NOMO-1 (cell line): Measurements from ENCODE around the gene DCTN5.

Experiments
- DNase-seq, 2 experiments: peaks; one replicate each; lab custom pipeline; 2025; ENCODE audit not compliant: unreplicated experiment in 2 of 2; lab: John Stamatoyannopoulos, UW

The DCTN5 gene

DNA sequence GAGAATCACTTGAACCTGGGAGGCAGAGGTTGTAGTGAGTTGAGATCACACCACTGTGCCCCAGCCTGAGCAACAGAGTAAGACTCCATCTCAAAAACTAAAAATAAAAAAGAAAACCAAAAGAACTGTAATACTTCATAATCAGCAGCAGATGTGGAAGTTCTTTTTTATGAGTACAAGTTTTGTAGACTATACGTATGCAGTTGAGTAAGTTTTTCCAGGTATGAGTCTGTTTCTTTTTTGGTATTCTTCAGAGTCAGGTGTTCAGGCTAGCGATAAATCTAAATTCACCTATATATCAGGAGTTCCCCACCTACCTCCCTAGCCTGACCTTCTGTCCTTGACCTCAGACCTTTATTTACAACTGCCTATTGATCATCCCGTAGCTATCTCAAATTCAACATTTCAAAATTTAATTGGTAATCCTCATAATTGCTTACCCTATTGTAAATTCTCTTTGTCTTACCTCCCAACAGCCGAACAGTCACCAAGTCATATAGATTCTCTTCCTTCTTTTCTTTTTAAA, 10.7 kb downstream of the DCTN5 start:
- DNase-seq, result no peak

DNA sequence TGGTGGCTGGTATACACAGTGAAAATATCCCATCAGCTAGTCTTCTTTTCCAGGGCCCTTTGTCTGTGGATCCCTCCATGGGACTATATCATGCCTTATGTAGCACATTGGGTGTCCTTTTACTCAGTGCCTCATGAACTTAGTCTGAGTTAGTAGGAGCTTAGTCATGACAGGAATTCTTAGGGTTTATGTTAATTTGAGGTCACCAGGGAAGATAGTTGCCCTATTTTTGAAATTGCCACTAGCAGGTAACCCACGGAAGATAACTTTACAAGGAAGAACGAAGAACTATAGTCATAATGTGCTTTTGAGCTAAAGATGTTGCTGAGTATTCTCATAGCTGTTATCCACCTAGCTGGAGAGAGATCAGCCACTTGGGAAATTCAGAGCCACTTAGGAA, 22.7 kb downstream of the DCTN5 start:
- DNase-seq, result no peak

DNA sequence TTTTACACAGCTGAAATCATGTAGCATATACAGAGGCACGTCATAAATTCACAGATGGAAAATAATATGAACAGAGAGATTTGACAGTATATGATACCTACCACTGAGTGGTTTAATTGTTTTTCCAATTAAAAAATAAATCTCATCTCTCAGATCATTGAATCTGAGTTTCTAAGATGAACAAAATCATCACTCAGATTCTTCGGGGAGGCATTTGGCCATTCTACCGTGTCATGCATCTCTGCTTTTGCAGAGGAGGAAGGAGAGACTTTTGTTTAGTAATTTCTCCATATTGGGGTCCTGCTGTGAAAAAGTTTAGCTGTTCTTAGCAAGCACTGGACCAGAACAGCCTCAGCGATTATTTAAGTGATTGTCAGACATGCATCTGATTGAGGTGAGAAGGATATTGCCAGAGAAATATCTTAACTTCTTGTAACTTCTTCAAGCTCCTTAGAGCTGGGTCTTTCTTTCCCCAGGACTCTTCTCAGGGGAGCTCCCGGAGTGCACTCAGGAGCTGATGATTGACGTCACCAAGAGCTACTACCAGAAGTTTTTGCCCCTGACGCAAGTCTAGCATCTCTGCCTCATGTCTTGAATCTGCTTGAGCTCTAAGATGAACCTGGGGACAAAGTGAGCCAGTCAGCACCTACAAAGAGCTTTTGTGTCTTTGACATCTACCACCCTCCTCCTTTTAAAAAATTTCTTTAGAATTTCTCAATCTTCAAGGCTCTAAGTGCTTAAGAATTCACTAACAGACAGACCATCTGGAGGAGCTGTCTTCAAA, 25.5 kb downstream of the DCTN5 start:
- DNase-seq, result no peak

DNA sequence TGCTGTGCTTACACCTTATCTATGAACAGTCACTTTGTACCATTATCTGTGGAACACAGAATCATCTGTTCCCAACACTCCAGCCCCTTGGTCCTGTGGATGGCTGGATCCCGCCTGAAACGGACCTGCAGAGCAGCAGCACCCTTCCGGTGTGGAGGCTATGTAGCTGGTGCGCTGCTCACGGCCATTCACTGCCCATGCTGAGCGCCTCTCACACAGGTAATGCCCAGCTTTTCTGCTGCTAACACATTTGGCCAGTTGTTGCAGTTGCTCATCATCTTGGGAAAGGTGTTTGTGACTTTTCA, 26.0 kb downstream of the DCTN5 start:
- DNase-seq, result no peak

DNA sequence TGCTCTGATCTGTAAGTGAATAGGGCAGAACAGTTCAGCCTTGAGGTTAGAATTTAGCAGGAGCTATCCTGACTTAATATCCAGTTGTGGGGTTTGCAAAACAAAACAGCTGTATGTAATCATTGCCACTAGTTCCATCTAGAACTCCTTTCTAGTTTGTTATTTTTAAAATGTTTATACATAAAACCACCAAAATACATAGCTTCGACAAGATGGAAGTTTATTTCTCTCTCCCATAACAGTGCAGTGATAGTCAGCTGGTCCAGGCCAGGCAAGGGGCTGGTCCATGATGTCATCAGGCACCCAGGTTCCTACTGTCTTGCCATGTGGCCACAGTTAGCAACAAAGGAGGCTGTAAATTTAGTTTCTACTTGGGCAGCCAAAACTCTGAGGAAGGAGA, 27.0 kb downstream of the DCTN5 start:
- DNase-seq, result no peak

DNA sequence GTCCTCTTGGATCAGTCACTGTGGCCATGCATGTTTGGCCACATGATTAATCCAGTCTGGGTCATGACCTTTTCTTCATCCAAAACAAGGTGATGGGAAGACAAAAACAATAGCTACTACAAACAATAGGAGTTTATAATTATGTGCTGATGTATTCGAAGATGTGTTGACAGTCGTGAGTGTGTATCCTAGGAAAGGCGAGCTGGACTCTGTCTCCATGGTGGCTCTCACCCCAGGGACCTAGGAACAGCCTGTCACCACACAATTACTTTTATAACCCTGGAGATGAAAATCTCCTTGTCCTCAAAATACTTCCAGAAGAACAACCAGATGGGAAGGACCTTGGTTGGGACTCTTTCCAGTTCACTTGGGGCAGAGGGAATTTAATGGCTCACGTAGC, 27.6 kb downstream of the DCTN5 start:
- DNase-seq, result no peak

DNA sequence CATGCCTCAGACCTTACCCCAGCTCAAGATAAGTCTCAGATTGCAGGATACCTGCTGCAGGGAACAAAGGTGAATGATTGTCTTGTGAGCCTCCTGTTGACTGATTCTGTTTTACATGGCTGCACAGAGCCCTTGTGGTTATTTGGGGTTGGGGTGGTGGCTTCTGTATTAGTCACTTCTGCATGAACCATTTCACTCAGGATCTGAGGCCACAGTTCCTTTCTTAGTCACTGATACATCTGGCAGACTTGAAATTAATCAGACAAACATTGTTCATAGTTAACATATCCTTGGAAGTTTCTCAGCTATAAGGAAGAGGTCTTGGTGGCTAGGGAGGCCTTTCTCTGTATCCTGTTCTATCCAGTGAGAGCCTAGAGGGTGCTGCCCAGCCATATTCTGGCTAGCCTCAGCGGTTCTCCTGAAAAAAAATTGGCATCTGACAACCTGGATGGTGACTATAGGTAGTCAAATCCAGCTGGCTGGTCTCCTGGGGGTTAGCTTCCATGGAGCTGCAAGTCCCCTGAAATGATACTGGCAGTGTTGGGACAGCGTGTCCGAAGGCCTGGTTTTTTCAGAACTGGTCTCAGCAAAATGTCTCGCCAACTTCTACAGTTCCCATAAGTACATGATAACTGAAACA, 29.0 kb downstream of the DCTN5 start:
- DNase-seq, result no peak

DNA sequence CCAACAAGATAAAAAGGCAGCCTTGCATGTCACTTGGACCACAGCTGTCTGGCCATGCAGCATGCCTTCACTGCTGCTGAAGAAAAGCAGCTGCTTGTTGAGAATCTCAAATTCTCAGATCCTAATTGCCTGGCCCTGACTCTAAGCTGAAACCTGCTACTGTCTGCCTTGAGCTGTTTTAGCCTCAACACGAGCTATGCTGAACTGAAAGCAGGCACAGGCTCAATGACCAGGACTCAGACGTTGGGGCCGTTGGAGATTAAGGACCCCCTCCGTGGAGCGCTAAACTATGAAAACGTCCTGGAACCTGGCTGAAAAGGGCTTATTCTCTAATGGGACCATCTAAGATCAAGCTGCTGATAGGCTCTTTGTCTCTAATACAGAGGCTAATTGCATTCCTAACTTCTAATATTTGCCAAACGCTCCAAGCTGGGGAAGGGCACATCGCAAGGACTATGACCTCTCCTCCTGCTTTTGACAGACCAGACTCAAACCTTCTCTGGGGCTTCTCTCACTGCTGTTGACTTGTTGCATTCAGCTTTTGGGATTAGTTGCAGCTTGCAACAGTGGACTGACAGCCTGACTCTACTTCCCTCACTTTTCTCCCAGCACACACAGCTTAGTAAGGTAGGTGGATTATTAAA, 32.8 kb downstream of the DCTN5 start:
- DNase-seq, result no peak

DNA sequence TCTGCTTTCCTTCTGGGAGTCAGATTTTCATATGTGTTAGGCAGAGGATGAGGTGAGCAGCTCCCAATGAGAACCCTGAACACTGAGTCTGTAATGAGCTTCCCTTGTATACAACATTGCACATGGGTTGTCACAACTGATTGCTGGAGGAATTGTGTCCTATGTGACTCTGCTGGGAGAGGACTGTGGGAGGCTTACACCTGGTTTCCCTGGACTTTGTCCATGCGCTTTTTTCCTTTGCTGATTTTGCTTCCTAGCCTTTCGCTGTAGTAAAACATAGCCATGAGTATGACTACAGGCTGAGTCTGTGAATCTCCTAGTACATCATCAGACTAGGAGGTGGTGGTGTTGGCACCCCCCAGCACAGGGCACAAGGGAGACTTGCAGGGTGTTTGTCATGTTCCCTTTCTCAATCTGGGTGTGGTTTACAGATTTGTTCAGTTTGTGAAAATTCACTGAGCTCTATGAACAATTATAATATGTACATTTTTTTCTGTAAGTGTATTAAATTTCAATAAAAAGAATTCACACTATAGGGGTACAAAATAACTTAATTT, 35.7 kb downstream of the DCTN5 start:
- no peak for DNase-seq

GRCh38 chr16:23678430-23679273, 37.4 kb downstream of the DCTN5 start, which contains the start of gene PLK1:
TSS of gene PLK1 (plus strand) at chr16:23678889. CDS start at chr16:23678933, 44 bp downstream.
- DNase-seq, result peak; percentile 78 to 87

- DNase-seq, result peak; percentile 60 to 72
Observed at GRCh38 chr16:23679274-23679985, 38.2 kb downstream of the DCTN5 start.

DNA sequence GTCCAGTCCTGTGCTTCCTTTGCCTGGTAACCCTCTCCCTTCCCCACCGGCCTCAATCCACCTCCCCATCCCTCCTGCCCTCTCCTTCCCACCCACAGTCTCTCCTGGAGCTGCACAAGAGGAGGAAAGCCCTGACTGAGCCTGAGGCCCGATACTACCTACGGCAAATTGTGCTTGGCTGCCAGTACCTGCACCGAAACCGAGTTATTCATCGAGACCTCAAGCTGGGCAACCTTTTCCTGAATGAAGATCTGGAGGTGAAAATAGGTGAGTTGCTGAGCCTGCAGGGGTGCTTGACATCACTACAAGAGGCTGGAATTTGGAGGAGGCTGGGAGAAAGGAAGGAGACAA, 38.7 kb downstream of the DCTN5 start:
- DNase-seq, result no peak

GRCh38 chr16:23682181-23682580, 40.9 kb downstream of the DCTN5 start:
- DNase-seq, result no peak

- DNase-seq, result no peak
Observed at GRCh38 chr16:23683487-23683886, 42.2 kb downstream of the DCTN5 start.

DNA sequence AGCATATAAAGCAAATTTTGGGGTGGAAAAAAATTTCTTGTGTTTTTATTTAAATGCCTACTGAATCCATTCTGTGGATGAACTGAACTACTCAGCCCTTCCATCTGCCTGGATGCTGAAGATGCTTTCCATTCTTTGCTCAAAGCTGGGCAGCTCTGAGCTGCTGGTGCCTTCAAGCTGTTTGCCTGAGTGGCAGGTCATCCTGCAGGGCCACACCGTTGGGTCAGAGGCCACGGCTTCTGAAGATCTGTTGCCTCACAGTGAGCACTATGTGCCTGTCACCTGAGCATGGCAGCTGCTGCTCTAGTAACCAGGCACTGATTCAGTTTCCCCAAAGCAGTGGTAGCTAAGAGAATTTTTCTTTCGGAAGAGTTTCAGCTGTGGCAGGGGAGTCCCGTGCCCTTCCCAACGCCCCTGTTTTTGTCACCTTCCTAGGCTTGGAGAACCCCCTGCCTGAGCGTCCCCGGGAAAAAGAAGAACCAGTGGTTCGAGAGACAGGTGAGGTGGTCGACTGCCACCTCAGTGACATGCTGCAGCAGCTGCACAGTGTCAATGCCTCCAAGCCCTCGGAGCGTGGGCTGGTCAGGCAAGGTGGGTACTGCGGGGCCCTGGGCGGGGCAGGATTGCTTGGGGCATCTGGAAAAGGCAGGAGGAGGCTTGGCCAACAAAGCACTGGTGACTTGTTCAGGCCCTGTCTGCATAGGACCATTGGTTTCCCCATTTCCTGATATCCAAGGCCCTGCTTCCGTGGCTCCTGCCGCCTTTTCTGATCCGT, 46.0 kb downstream of the DCTN5 start:
- no peak for DNase-seq

DNA sequence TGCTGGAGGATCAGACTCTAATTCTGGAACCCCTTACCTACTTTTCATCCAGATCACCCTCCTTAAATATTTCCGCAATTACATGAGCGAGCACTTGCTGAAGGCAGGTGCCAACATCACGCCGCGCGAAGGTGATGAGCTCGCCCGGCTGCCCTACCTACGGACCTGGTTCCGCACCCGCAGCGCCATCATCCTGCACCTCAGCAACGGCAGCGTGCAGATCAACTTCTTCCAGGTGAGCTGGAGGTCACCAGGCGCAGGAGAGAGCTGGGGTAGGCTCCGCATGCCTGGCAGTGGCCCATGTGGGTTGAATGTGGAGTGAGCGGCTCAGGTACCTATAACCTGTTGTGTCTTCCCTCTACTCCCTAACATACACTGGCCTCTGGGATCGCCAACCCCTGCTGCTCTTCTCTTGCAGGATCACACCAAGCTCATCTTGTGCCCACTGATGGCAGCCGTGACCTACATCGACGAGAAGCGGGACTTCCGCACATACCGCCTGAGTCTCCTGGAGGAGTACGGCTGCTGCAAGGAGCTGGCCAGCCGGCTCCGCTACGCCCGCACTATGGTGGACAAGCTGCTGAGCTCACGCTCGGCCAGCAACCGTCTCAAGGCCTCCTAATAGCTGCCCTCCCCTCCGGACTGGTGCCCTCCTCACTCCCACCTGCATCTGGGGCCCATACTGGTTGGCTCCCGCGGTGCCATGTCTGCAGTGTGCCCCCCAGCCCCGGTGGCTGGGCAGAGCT, 48.3 kb downstream of the DCTN5 start:
- no peak for DNase-seq

DNA sequence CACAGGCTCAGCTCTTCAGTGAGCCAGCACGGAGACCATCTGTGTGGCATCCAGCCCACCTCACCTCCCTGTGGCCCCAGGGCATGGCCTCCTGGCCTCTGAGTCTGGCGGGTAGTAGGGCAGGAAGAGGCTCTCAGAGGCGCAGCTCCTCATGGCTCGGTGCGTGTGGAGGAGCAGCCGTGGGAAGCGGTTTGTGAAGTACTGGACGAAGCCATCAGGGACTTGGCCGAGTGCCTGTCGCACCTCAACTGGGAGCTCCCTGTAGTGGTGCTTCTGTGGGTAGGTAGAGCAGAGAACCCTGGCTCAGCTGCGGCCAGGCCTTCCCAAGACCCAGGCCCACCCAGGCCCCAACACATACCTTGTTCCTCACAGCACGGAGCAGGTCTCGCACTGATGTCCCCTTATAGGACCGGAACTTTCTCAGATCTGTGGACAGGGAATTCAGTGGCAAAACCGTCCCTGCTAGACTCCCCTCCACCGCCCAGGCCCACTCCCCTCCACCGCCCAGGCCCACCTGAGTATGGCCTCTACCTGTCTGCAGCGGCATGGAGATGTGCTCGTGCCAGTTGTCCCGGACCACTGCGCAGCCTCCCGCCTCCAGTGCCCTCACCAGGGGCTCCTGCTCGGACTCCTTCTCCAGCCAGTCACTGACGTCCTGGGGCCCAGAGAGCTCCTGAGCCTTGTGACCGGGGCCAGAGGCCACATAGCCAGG, 49.7 kb downstream of the DCTN5 start:
- no peak for DNase-seq
